Globus pallidus (tissue), 1 donor: ENCODE data around the gene CBX6.

Source experiments
- DNase-seq: peaks from one replicate; pipeline ENCODE4 v3.0.0-alpha.2; 2015; ENCODE audit warnings: low spot score

Gene CBX6

GRCh38 chr22:38840129-38840528, 31.9 kb downstream of the CBX6 start:
- no peak for DNase-seq

- no peak for DNase-seq
Measured at GRCh38 chr22:38839686-38840085, 32.3 kb downstream of the CBX6 start.

- DNase-seq: no peak
Measured at GRCh38 chr22:38837414-38837928, 34.5 kb downstream of the CBX6 start.

- no peak for DNase-seq
Measured at GRCh38 chr22:38835888-38836301, 36.1 kb downstream of the CBX6 start.

GRCh38 chr22:38834991-38835390, 37.0 kb downstream of the CBX6 start:
- no peak for DNase-seq

- no peak for DNase-seq
Measured at GRCh38 chr22:38834215-38834953, 37.6 kb downstream of the CBX6 start.

GRCh38 chr22:38833061-38833460, 39.0 kb downstream of the CBX6 start:
- no peak for DNase-seq

GRCh38 chr22:38832005-38832978, 39.7 kb downstream of the CBX6 start:
- DNase-seq: peak; percentile 59

- no peak for DNase-seq
Measured at GRCh38 chr22:38831166-38831945, 40.7 kb downstream of the CBX6 start.

GRCh38 chr22:38830845-38831108, 41.2 kb downstream of the CBX6 start:
- no peak for DNase-seq

GRCh38 chr22:38830026-38830844, 41.8 kb downstream of the CBX6 start:
- no peak for DNase-seq

GRCh38 chr22:38829485-38829884, 42.5 kb downstream of the CBX6 start:
- no peak for DNase-seq

- DNase-seq: no peak
Measured at GRCh38 chr22:38828616-38829205, 43.3 kb downstream of the CBX6 start.

GRCh38 chr22:38828191-38828590, 43.8 kb downstream of the CBX6 start:
- no peak for DNase-seq

- DNase-seq: no peak
Measured at GRCh38 chr22:38827510-38827909, 44.5 kb downstream of the CBX6 start.

- DNase-seq: no peak
Measured at GRCh38 chr22:38826801-38827200, 45.2 kb downstream of the CBX6 start.

- no peak for DNase-seq
Measured at GRCh38 chr22:38826386-38826785, 45.6 kb downstream of the CBX6 start.

- peak; percentile 66 for DNase-seq
Measured at GRCh38 chr22:38824585-38824984, 47.4 kb downstream of the CBX6 start.

GRCh38 chr22:38823637-38824036, 48.4 kb downstream of the CBX6 start:
- DNase-seq: no peak

- DNase-seq: no peak
Measured at GRCh38 chr22:38823076-38823475, 48.9 kb downstream of the CBX6 start.

GRCh38 chr22:38820020-38820419, 52.0 kb downstream of the CBX6 start:
- DNase-seq: peak; percentile 11
